ENCODE measurements around the gene MRPS14.

Gene MRPS14

DNA sequence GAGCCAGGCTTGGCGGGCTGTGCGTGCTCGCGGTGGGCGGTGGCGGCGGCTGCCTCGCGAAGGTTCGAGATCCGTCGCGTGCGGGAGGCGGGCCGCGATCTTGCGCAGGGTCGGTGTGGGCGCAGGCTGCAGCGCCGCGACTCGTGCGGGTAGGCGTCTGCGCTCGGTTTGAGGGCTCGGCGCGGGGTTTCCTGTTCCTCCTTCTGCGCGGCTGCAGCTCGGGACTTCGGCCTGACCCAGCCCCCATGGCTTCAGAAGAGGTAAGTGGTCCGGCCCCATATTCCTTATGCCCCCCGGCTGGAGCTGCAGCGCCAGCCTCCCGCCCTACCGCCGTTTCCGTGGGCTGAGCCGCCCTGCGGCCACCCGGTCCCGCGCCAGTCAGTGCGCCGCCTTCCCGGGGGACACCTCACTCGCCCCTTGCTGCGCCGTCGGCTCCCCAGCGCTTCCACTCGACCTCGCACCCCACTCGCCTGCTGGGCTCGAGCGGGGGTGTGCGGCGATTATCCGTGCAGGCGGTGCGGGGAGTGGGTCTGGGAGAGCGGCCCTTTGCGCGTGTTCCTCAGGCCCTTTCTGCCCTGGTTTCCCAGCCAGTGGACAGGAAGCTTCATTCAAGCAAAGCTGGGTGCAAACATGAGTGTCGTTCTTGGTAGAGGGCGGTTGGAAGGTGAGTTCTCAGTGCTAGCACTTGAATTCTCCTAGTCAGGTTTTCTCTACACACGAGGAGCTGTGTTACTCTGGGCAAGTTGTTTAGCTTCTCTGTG is 23.1 kb downstream of the MRPS14 start, which contains the start of gene CACYBP:
TSS of gene CACYBP (plus strand) at position 12 of the 761 bp plus-strand sequence. CDS start at position 246, 234 bp downstream.
- Histone ChIP-seq H3K4me2 (peak within 1 kb of the TSS; percentile 86), H2AFZ (ENCODE audit: low read depth) (peak within 1 kb of the TSS; percentile 72), H3K27me3 (ENCODE audit: insufficient read depth, low read depth) (no peaks in the 10 kb centered on the region), H3K4me1 (ENCODE audit: low read depth, poor library complexity, severe bottlenecking) (peaks cover 71% of the 10 kb centered on the region), H3K36me3 (ENCODE audit: insufficient read depth) (peaks cover under 1% of the 10 kb centered on the region; the same call in 1 of the 2 replicates), H3K79me2 (ENCODE audit: insufficient read depth, low read depth) (peaks cover 52% of the 10 kb centered on the region), H3K27ac (peak within 1 kb of the TSS; percentile 97), H3K4me3 (IDR thresholded peaks at IDR 0.05; ENCODE audit: insufficient read depth, low read depth, low read length) (peak within 1 kb of the TSS; percentile 98), H3K9ac (peak within 1 kb of the TSS; percentile 97), H4K20me1 (ENCODE audit: insufficient read depth) (peaks cover 31% of the 10 kb centered on the region)
- TF ChIP-seq, protein P1, sequence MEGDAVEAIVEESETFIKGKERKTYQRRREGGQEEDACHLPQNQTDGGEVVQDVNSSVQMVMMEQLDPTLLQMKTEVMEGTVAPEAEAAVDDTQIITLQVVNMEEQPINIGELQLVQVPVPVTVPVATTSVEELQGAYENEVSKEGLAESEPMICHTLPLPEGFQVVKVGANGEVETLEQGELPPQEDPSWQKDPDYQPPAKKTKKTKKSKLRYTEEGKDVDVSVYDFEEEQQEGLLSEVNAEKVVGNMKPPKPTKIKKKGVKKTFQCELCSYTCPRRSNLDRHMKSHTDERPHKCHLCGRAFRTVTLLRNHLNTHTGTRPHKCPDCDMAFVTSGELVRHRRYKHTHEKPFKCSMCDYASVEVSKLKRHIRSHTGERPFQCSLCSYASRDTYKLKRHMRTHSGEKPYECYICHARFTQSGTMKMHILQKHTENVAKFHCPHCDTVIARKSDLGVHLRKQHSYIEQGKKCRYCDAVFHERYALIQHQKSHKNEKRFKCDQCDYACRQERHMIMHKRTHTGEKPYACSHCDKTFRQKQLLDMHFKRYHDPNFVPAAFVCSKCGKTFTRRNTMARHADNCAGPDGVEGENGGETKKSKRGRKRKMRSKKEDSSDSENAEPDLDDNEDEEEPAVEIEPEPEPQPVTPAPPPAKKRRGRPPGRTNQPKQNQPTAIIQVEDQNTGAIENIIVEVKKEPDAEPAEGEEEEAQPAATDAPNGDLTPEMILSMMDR (conservative IDR thresholded peaks at IDR 0.05; ENCODE audit: low read depth, low read length), result 0 out of 2 replicates have a peak, but pooled peaks have one; percentile 17

DNA sequence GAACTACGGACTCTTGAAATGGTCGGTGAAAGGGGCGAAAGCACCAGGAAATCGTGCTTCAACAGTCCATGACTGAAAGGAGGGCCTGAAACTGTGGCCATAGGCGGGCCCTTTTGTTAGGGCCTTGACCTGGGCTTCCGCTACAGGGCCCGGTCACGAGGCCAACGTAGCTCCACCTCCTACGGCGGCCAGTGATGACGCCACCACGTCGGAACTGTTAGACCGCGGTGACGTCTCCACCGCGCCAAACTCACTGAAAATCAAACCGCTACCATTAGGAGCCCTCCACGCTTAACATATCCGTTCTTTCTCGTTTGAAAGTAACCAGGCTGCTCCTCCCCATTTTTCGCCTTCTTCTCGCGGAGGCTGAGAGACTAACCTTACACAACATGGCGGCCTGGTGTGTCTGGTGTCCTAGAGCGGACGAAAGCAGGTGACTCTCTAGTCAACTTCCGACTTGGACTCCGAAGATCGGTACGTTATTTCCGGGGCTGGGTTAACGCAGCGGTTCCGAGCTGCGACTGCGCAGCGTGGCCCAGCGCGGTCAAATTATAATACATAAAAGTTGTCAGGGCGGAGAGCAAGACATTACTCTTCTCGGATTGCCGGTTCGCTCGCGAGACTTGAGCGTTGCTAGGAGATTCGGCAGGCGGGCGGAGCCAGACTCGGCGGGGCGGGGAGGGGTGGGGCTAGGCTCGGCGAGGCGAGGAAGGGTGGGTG is 23.8 kb downstream of the MRPS14 start:
- Histone ChIP-seq H3K27me3 (ENCODE audit: insufficient read depth, low read depth) (no peaks in the 10 kb centered on the region), H3K4me1 (ENCODE audit: low read depth, poor library complexity, severe bottlenecking) (peaks cover 70% of the 10 kb centered on the region), H3K4me3 (IDR thresholded peaks at IDR 0.05; ENCODE audit: insufficient read depth, low read depth, low read length) (peak overlapping the region; percentile 98), H2AFZ (ENCODE audit: low read depth) (peak overlapping the region; percentile 72), H4K20me1 (ENCODE audit: insufficient read depth) (peaks cover 26% of the 10 kb centered on the region), H3K9ac (peak overlapping the region; percentile 97), H3K4me2 (peak overlapping the region; percentile 85), H3K27ac (peak overlapping the region; percentile 97), H3K79me2 (ENCODE audit: insufficient read depth, low read depth) (peaks cover 45% of the 10 kb centered on the region), H3K36me3 (ENCODE audit: insufficient read depth) (no peaks in the 10 kb centered on the region)
- TF ChIP-seq, protein P1 (conservative IDR thresholded peaks at IDR 0.05; ENCODE audit: low read depth, low read length), result no peak

DNA sequence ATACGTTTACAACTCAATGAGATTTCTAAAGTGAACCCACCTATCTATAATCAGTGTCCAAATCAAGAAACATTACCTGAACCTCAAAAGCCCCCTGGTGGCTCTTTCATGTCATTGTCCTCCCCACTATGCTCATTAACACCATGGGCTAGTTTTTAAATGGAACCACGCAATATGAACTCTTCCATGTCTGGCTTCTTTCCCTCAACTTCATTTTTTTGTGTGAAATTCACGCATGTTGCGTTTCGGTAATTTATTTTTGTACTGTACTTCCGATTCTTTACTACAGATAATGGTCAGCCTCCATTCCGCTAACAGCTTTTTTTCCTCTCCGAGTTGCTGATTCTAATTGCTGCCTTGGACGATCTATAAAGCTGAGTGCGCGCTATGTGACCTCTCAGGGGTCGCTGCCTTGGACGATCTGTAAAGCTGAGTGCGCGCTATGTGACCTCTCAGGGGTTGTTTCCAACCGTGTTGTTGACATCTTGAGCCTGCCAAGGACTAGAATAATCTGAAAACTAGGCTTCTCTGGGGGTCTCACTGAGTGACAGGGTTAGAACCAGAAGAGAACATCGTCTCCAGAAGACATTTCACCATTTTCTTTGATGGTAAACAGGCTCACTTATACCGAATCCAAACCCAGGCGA is 24.5 kb downstream of the MRPS14 start:
- Histone ChIP-seq H3K36me3 (ENCODE audit: insufficient read depth) (no peaks in the 10 kb centered on the region), H3K79me2 (ENCODE audit: insufficient read depth, low read depth) (peaks cover 38% of the 10 kb centered on the region), H4K20me1 (ENCODE audit: insufficient read depth) (peaks cover 19% of the 10 kb centered on the region), H3K27me3 (ENCODE audit: insufficient read depth, low read depth) (no peaks in the 10 kb centered on the region), H3K9ac (peak overlapping the region; percentile 97), H3K4me2 (peak overlapping the region; percentile 85), H3K4me3 (IDR thresholded peaks at IDR 0.05; ENCODE audit: insufficient read depth, low read depth, low read length) (peak overlapping the region; percentile 98), H3K27ac (peak overlapping the region; percentile 97), H2AFZ (ENCODE audit: low read depth) (peak overlapping the region; percentile 72), H3K4me1 (ENCODE audit: low read depth, poor library complexity, severe bottlenecking) (peaks cover 63% of the 10 kb centered on the region)
- TF ChIP-seq, protein P1 (conservative IDR thresholded peaks at IDR 0.05; ENCODE audit: low read depth, low read length), result peak; percentile 97

DNA sequence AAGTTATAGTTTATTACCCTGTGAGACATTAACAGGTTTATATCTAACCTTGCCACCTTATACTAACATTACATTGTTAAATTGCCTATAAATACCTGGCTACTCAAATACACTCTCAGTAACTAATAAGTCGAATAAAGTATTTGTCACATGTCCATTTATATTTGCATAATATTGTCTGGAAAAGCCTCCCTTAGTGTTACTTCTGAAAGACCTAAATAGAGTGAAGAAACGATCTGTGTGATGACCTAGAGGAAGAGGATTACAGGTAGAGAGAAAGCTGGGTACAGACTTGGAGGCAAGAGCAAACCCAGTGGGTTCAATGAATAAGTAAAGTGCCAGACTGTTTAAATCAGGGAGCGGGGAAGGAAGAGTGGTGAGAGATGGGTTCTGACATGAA is 26.2 kb downstream of the MRPS14 start:
- no peak overlapping the region for H3K27ac ChIP-seq
- H3K4me2 ChIP-seq, result no peak overlapping the region
- H3K9ac ChIP-seq, result no peak overlapping the region
- H3K36me3 ChIP-seq (ENCODE audit: insufficient read depth), result no peaks in the 10 kb centered on the region
- H3K4me3 ChIP-seq (IDR thresholded peaks at IDR 0.05; ENCODE audit: insufficient read depth, low read depth, low read length), result no peak overlapping the region
- no peak overlapping the region for H2AFZ ChIP-seq (ENCODE audit: low read depth)
- TF ChIP-seq, protein P1 (conservative IDR thresholded peaks at IDR 0.05; ENCODE audit: low read depth, low read length), result no peak
- peaks cover 21% of the 10 kb centered on the region for H3K79me2 ChIP-seq (ENCODE audit: insufficient read depth, low read depth)
- no peaks in the 10 kb centered on the region for H3K27me3 ChIP-seq (ENCODE audit: insufficient read depth, low read depth)
- peaks cover 47% of the 10 kb centered on the region for H3K4me1 ChIP-seq (ENCODE audit: low read depth, poor library complexity, severe bottlenecking)
- H4K20me1 ChIP-seq (ENCODE audit: insufficient read depth), result peaks cover 4% of the 10 kb centered on the region
